Ovary (tissue), 9 donors: ENCODE measurements around the gene MYBPC3. TPM values are rescaled to one million over a fixed set of nuclear protein-coding genes. Genes with fewer than 3 reads are reported as not detected.

Source experiments
- DNase-seq, 5 donors: peaks; one replicate each; pipeline ENCODE4 v3.0.0-alpha.2; 2019 to 2020
- H3K27ac ChIP-seq, 2 donors: fragments of 200-600 bp; one replicate each; pipeline versions ENCODE4 v1.5.1 to v1.8.0; 2019 to 2022
- H3K27me3 ChIP-seq: fragments of 200-600 bp; one replicate; pipeline ENCODE4 v1.8.0; 2022
- H3K36me3 ChIP-seq: fragments of 200-600 bp; sonication (generic); one replicate; pipeline ENCODE4 v1.5.1; 2019
- H3K4me1 ChIP-seq: one replicate; pipeline ENCODE4 v1.8.1; 2013; ENCODE audit warnings: mild to moderate bottlenecking, moderate library complexity; ENCODE audit not compliant: insufficient read depth
- H3K4me3 ChIP-seq: fragments of 200-600 bp; sonication (generic); one replicate; pipeline ENCODE4 v1.5.1; 2017
- H3K9me3 ChIP-seq, 2 donors: fragments of 200-600 bp in 1 of 2; sonication (generic) in 1 of 2; one replicate each; pipeline versions ENCODE4 v1.5.1 to v1.8.1; 2013 to 2019; ENCODE audit warnings: mild to moderate bottlenecking in 1 of 2, moderate library complexity in 1 of 2
- EP300 ChIP-seq: sonication (generic); formaldehyde crosslinking; IDR thresholded peaks from one replicate; pipeline ENCODE4 v1.6.1; 2017; ENCODE audit warnings: antibody characterized with exemption
- POLR2A ChIP-seq: fragments of 450-650 bp; IDR thresholded peaks from one replicate; pipeline ENCODE4 v1.6.1; 2017; ENCODE audit warnings: antibody characterized with exemption, mild to moderate bottlenecking, moderate library complexity
- WGBS, 3 donors: extraction: QIAGEN DNeasy Blood & Tissue Kit in 1 of 3; methylation state at CpG; one replicate each; pipeline versions ENCODE4 v1.1.5 to v1.1.7; 2013 to 2017; 5-methylcytosine and 5-hydroxymethylcytosine counted together
- intact Hi-C, 4 donors: fragments of 100-400 bp; cut with DNase I; formaldehyde crosslinking; loops; one replicate each; pipeline versions ENCODE4 v1.11.0 to v1.15.1; 2022 to 2023
- polyA plus RNA-seq, 2 donors: library from polyadenylated mRNA; stranded (reverse); fragments of 200-250 nt in 1 of 2; fragments of 350-450 nt in 1 of 2; fragmentation: Illumina TruSeq in 1 of 2; extraction: RNeasy Lipid Tissue Mini Kit (QIAGEN cat#74804) in 1 of 2; gene quantifications; one replicate each; pipeline ENCODE4 v1.2.3, GENCODE V29; 2013 to 2014
- total RNA-seq, 7 donors: library from RNA; depleted of rRNA in 2 of 7; stranded (reverse); fragments of >200 nt in 2 of 7; fragmentation: NEBNext Ultra II Directional in 3 of 7; extraction: Animal tissue kit (Norgen Biotek cat#: 25700) in 3 of 7; gene quantifications; one replicate each; pipeline versions ENCODE4 v1.1.0 to v1.2.4, GENCODE V29; 2016 to 2023
- TF ChIP-seq, protein P1 (sequence below), 3 donors: fragments of 450-650 bp in 2 of 3; fragments of 200-600 bp in 1 of 3; IDR thresholded peaks; one replicate each; pipeline versions ENCODE4 v1.5.1 to v1.8.0; 2016 to 2022; ENCODE audit warnings: antibody characterized with exemption in 3 of 3, mild to moderate bottlenecking in 1 of 3
- donor health status: DM: no; HTN: no; CAD: no; lungs with moderate emphysema.
- donor health status: DM: no; HTN: no; CAD: no.
- donor health status: Bipolar disorder and iron deficiency.
- donor health status: DM: yes; HTN: yes; CAD: no.
- donor health status: DM: no; HTN: no; CAD: no.
- donor health status: DM: yes; HTN: yes; CAD: no.

Gene MYBPC3
- total and polyA plus RNA-seq, 9 donors = 0.05 to 0.40 (median 0.22) TPM; not detected in 4

DNA sequence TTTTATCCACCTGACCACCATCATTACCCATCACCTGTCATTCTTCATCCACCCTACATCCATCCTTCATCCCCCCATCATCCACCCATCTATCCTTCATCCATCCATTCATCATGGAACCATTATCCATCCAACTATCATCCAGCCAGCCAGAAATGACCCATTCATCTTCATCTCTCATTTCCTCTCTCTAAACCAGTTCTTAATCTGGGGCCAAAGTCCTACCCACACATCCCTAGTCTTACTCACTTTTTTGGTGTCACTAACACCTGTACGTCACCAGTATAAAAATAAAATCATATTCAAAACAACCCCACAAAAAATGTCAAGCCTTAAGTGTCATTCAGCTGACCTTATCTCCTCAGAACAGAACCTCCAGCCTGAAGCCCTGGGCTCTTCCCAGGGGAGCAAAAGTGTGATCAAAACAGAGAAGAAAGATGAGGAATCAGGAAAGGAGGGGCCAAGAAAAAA, 13.6 kb upstream of the MYBPC3 start:
- DNase-seq = no peak
- H3K4me3 ChIP-seq = no peak overlapping the region
- intact Hi-C loops = no loop called here
- no peak overlapping the region for H3K27ac ChIP-seq
- WGBS, 3 donors = 79 to 94% (median 80%) methylated on average over 1 of the region's 1 CpG
- TF ChIP-seq, protein P1, sequence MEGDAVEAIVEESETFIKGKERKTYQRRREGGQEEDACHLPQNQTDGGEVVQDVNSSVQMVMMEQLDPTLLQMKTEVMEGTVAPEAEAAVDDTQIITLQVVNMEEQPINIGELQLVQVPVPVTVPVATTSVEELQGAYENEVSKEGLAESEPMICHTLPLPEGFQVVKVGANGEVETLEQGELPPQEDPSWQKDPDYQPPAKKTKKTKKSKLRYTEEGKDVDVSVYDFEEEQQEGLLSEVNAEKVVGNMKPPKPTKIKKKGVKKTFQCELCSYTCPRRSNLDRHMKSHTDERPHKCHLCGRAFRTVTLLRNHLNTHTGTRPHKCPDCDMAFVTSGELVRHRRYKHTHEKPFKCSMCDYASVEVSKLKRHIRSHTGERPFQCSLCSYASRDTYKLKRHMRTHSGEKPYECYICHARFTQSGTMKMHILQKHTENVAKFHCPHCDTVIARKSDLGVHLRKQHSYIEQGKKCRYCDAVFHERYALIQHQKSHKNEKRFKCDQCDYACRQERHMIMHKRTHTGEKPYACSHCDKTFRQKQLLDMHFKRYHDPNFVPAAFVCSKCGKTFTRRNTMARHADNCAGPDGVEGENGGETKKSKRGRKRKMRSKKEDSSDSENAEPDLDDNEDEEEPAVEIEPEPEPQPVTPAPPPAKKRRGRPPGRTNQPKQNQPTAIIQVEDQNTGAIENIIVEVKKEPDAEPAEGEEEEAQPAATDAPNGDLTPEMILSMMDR (IDR thresholded peaks at IDR 0.05) = no peak
- TF ChIP-seq EP300 (no peak), POLR2A (no peak)
- no peaks in the 10 kb centered on the region for H3K9me3 ChIP-seq
- no peaks in the 10 kb centered on the region for H3K27me3 ChIP-seq
- no peaks in the 10 kb centered on the region for H3K4me1 ChIP-seq
- H3K36me3 ChIP-seq = no peaks in the 10 kb centered on the region

DNA sequence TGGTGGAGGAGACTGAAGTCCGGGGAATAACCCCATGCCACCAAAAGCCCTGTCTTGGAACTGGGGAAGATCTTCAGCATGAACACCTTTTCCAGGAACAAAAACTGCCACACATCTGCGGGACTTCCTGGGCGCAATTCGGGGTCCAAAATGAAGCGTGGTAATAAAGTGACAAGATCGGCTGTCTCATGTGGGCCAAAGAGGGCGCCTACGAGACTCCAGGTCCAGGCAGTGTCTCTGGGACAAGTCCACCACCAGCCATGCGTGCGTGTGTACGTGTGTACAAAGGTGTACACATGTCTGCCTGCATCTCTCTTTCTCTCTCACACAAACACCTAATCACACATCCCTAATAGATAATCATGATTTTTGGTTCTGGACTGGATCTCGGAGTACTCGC, 8.9 kb upstream of the MYBPC3 start:
- intact Hi-C loops = no loop called here
- H3K36me3 ChIP-seq = no peaks in the 10 kb centered on the region

DNA sequence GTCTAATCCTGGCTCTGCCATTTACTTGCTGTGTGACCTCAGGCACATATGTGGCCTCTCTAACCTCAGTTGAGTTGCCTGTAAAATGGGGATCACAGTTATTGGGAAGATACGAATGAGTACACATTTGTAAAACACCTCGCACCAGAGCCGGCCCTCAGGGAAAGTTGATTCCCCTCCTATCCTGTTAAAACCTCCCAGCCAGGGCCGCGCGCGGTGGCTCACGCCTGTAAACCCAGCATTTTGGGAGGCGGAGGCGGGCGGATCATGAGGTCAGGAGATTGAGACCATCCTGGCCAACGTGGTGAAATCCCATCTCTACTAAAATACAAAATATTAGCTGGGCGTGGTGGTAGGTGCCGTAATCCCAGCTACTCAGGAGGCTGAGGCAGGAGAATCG, 7.8 kb upstream of the MYBPC3 start:
- no peaks in the 10 kb centered on the region for H3K27me3 ChIP-seq
- no peaks in the 10 kb centered on the region for H3K9me3 ChIP-seq
- peak in 1 of 5 donors; percentile 12 for DNase-seq
- H3K27ac ChIP-seq = no peak overlapping the region
- H3K4me1 ChIP-seq = no peaks in the 10 kb centered on the region
- TF ChIP-seq EP300 = no peak
- WGBS, 3 donors = 94% methylated on average over 15 of the region's 15 CpGs
- intact Hi-C loops = no loop called here
- no peaks in the 10 kb centered on the region for H3K36me3 ChIP-seq
- no peak overlapping the region for H3K4me3 ChIP-seq

More for the DNA sequence above, 8.9 kb upstream of the MYBPC3 start:
- DNase-seq = peak in 1 of 5 donors; percentile 18
- WGBS, 3 donors = 82 to 86% (median 83%) methylated on average over 13 of the region's 13 CpGs
- Histone ChIP-seq H3K4me3 (no peak overlapping the region), H3K27ac (no peak overlapping the region), H3K9me3 (no peaks in the 10 kb centered on the region), H3K4me1 (no peaks in the 10 kb centered on the region), H3K27me3 (no peaks in the 10 kb centered on the region)
- TF ChIP-seq, protein P1 (IDR thresholded peaks at IDR 0.05) = no peak
- no peak for TF ChIP-seq EP300
- TF ChIP-seq POLR2A = no peak

DNA sequence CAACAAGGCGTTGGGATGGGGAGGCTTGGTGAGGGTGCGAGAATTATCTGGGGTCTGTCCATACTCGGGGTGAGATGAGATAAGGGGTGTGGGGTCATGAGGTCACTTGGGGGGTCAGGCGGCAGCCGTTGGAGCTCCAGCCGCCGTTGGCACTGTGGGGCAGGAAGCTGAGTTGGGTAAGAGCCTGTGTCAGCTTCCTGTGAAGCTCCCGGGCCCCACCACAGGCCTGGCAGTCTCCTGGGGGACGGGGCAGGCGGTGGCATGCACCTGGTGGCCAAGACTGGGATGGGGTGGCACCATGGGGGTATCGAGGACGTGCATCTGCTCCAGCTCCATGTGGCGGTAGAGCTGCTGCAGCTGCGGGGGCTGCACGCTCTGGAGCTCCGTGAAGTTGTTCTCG, 7.1 kb upstream of the MYBPC3 start:
- Histone ChIP-seq H3K4me1 (no peaks in the 10 kb centered on the region), H3K27ac (no peak overlapping the region), H3K4me3 (no peak overlapping the region), H3K27me3 (no peaks in the 10 kb centered on the region), H3K36me3 (no peaks in the 10 kb centered on the region), H3K9me3 (no peaks in the 10 kb centered on the region)
- 77 to 82% (median 78%) methylated on average over 17 of the region's 17 CpGs for WGBS, 3 donors
- DNase-seq = peak in 1 of 5 donors; percentile 30
- TF ChIP-seq POLR2A (no peak), EP300 (no peak)
- TF ChIP-seq, protein P1 (IDR thresholded peaks at IDR 0.05) = no peak
- intact Hi-C loops = loop anchor here in 3 of 4 donors (5.0 to 10.0 kb wide), 7 partner anchors 95 to 475 kb away; partner anchors contain the start of genes ARFGAP2 (in 2 of the 3) and NR1H3 (in 1 of the 3)

GRCh38 chr11:47359162-47359561, 6.7 kb upstream of the MYBPC3 start:
- intact Hi-C loops = loop anchor here in 3 of 4 donors (5.0 to 10.0 kb wide), 7 partner anchors 94 to 474 kb away; partner anchors contain the start of genes ARFGAP2 (in 2 of the 3) and NR1H3 (in 1 of the 3)
- peak in 1 of 5 donors; percentile 23 for DNase-seq
- TF ChIP-seq EP300 = no peak
- TF ChIP-seq, protein P1 (IDR thresholded peaks at IDR 0.05) = no peak
- TF ChIP-seq POLR2A = no peak
- no peaks in the 10 kb centered on the region for H3K9me3 ChIP-seq
- no peaks in the 10 kb centered on the region for H3K4me1 ChIP-seq
- H3K27ac ChIP-seq = no peak overlapping the region
- no peak overlapping the region for H3K4me3 ChIP-seq
- no peaks in the 10 kb centered on the region for H3K27me3 ChIP-seq
- WGBS, 3 donors = 77 to 80% (median 78%) methylated on average over 7 of the region's 7 CpGs
- H3K36me3 ChIP-seq = no peaks in the 10 kb centered on the region
